ENCODE measurements around the gene ENGASE. TPM values are rescaled to one million over a fixed set of nuclear protein-coding genes. Genes with fewer than 3 reads are reported as not detected.

The ENGASE gene
- total and polyA plus RNA-seq, 2 of the 4 experiments (the other 2 are of a cell fraction): 3.9 to 12.1 TPM

GRCh38 chr17:79113699-79114457 lies 39.3 kb downstream of the ENGASE start:
- intact Hi-C loops (cut with micrococcal nuclease): no loop called here
- no peak for ATAC-seq (ENCODE audit: low read depth)

More at GRCh38 chr17:79113699-79114457, 39.3 kb downstream of the ENGASE start:
- no peak overlapping the region for H3K4ac ChIP-seq (ENCODE audit: low read depth, low read length)
- DNase-seq: no peak
- no peak overlapping the region for H2BK15ac ChIP-seq (ENCODE audit: low read depth, low read length)
- H4K91ac ChIP-seq (ENCODE audit: insufficient read depth, low read depth, low read length): no peak overlapping the region
- H3K79me1 ChIP-seq (ENCODE audit: low read depth in 1 of 2, low read length in 2 of 2): no peaks in the 10 kb centered on the region
- H3K9me1 ChIP-seq (ENCODE audit: insufficient read depth, low read length): no peaks in the 10 kb centered on the region
- H2BK5ac ChIP-seq (ENCODE audit: low read depth, low read length, poor library complexity, severe bottlenecking): no peak overlapping the region
- peaks cover 50% of the 10 kb centered on the region for H3K27me3 ChIP-seq (ENCODE audit: control insufficient read depth, insufficient read depth, low read length)
- ChIA-PET POLR2A (ENCODE audit: unreplicated experiment) (no interaction called here), CTCF (no interaction called here)
- peak overlapping the region; percentile 41 for H2AFZ ChIP-seq (replicated peaks; ENCODE audit: low read length, poor library complexity)
- no peak overlapping the region for H4K8ac ChIP-seq (ENCODE audit: low read depth in 2 of 2, low read length in 2 of 2)
- no peak overlapping the region for H3K18ac ChIP-seq (ENCODE audit: low read depth, low read length)
- H4K20me1 ChIP-seq (ENCODE audit: insufficient read depth, low read length): no peaks in the 10 kb centered on the region
- H3K4me2 ChIP-seq (ENCODE audit: low read depth, low read length): no peak overlapping the region
- 87% methylated on average over 2 of the region's 17 CpGs; no CpG with 5 or more reads in 1 of the 2 experiments for WGBS, 2 experiments (ENCODE audit: extremely low coverage in 2 of 2, insufficient read length in 1 of 2)
- no peaks in the 10 kb centered on the region for H3K4me1 ChIP-seq (ENCODE audit: control insufficient read depth, insufficient read depth, low read length)
- no peak overlapping the region for H3K14ac ChIP-seq (replicated peaks; ENCODE audit: low read depth, low read length)
- dilution Hi-C loops (cut with HindIII; ENCODE audit: low sequenced_read_pairs, unreplicated experiment) (no loop called here), in situ Hi-C loops (cut with MboI; ENCODE audit: low sequenced_read_pairs) (no loop called here)
- H3K27ac ChIP-seq (ENCODE audit: insufficient read depth, low read length): no peak overlapping the region
- no peak overlapping the region for H2BK120ac ChIP-seq (ENCODE audit: low read depth, low read length)
- BruUV-seq (replicated peaks): no TSS peak
- H3K4me3 ChIP-seq (ENCODE audit: insufficient read depth, low read depth, low read length): no peak overlapping the region
- H3K36me3 ChIP-seq (ENCODE audit: control insufficient read depth, insufficient read depth, low read length): no peaks in the 10 kb centered on the region
- TF ChIP-seq NFE2L2 (IDR thresholded peaks at IDR 0.05; ENCODE audit: low read depth, low read length) (no peak), POLR2A (IDR thresholded peaks at IDR 0.05; ENCODE audit: low read depth, low read length) (no peak), RAD21 (IDR thresholded peaks at IDR 0.05; ENCODE audit: low read length) (no peak), ELK1 (IDR thresholded peaks at IDR 0.05; ENCODE audit: borderline replicate concordance, low read depth, low read length) (no peak), FOS (IDR thresholded peaks at IDR 0.05; ENCODE audit: low read depth, low read length) (no peak), USF2 (IDR thresholded peaks at IDR 0.05; ENCODE audit: low read depth, low read length) (no peak), CEBPB (IDR thresholded peaks at IDR 0.05; ENCODE audit: low read depth, low read length) (no peak), BHLHE40 (IDR thresholded peaks at IDR 0.05; ENCODE audit: low read depth, low read length) (no peak), MAFK (IDR thresholded peaks at IDR 0.05; ENCODE audit: low read depth, low read length) (no peak), MXI1 (IDR thresholded peaks at IDR 0.05; ENCODE audit: borderline replicate concordance, low read depth, low read length) (no peak), CTCF (conservative IDR thresholded peaks at IDR 0.05; ENCODE audit: low read depth, low read length) (no peak), SMC3 (IDR thresholded peaks at IDR 0.05; ENCODE audit: low read depth, low read length) (no peak), RCOR1 (IDR thresholded peaks at IDR 0.05; ENCODE audit: insufficient replicate concordance, low read length) (no peak), CHD1 (IDR thresholded peaks at IDR 0.05; ENCODE audit: low read depth, low read length) (no peak), RFX5 (IDR thresholded peaks at IDR 0.05; ENCODE audit: low read depth, low read length) (no peak), MAZ (IDR thresholded peaks at IDR 0.05; ENCODE audit: borderline replicate concordance, low read depth, low read length) (no peak)
- H3K23ac ChIP-seq (ENCODE audit: low read depth, low read length): no peak overlapping the region
- H3K9ac ChIP-seq (ENCODE audit: low read depth, low read length): no peak overlapping the region
- no peaks in the 10 kb centered on the region for H3K9me3 ChIP-seq (ENCODE audit: control insufficient read depth, insufficient read depth, low read length)
- no peak overlapping the region for H2AK5ac ChIP-seq (ENCODE audit: low read depth, low read length)
- no peak overlapping the region for H3K56ac ChIP-seq (ENCODE audit: extremely low read depth, insufficient read depth, low read length)
- H2AK9ac ChIP-seq (replicated peaks; ENCODE audit: low read depth, low read length, poor library complexity): no peak overlapping the region
- H4K5ac ChIP-seq (ENCODE audit: low read depth, low read length): no peak overlapping the region
- H2BK20ac ChIP-seq (ENCODE audit: low read depth, low read length): no peak overlapping the region
